Astrocyte (in vitro differentiated cells and primary cell): ENCODE results near the gene ZFP42. TPM values are rescaled to one million over a fixed set of nuclear protein-coding genes. Genes with fewer than 3 reads are reported as not detected.

Experiments used
- DNase-seq: peaks from one replicate; pipeline ENCODE4 v3.0.0-alpha.2; 2010; ENCODE audit warnings: low read depth
- FAIRE-seq: peaks from 2 replicates; lab custom pipeline; 2011; peaks lifted over from hg19 to GRCh38; lab: Jason Lieb, UNC
- H2AFZ ChIP-seq: 2 replicates; pipeline ENCODE4 v1.6.0; 2012; ENCODE audit warnings: low read depth, low read length, inconsistent platforms
- H3K27ac ChIP-seq: 2 replicates; pipeline ENCODE4 v1.5.1; 2011; ENCODE audit warnings: low read depth, low read length, inconsistent platforms
- H3K27me3 ChIP-seq: 2 replicates; pipeline ENCODE4 v1.6.0; 2011; ENCODE audit warnings: low read length, inconsistent platforms; ENCODE audit not compliant: insufficient read depth
- H3K36me3 ChIP-seq: 2 replicates; pipeline ENCODE4 v1.5.1; 2011; ENCODE audit warnings: low read length, inconsistent platforms; ENCODE audit not compliant: insufficient read depth
- H3K4me1 ChIP-seq: 2 replicates; pipeline ENCODE4 v1.5.1; 2011; ENCODE audit warnings: low read length, inconsistent platforms; ENCODE audit not compliant: insufficient read depth
- H3K4me2 ChIP-seq: 2 replicates; pipeline ENCODE4 v1.6.0; 2012; ENCODE audit warnings: low read length, inconsistent platforms
- H3K4me3 ChIP-seq: 2 replicates; pipeline ENCODE4 v1.5.1; 2011; ENCODE audit warnings: low read depth, mild to moderate bottlenecking, low read length, inconsistent platforms; ENCODE audit not compliant: insufficient read depth
- H3K79me2 ChIP-seq: 2 replicates; pipeline ENCODE4 v1.6.0; 2012; ENCODE audit warnings: mild to moderate bottlenecking, low read length, inconsistent platforms; ENCODE audit not compliant: insufficient read depth
- H3K9ac ChIP-seq: 2 replicates; pipeline ENCODE4 v1.6.0; 2012; ENCODE audit warnings: mild to moderate bottlenecking, low read length, inconsistent platforms
- H3K9me3 ChIP-seq: 2 replicates; pipeline ENCODE4 v1.5.1; 2012; ENCODE audit warnings: low read depth, mild to moderate bottlenecking, low read length, inconsistent platforms; ENCODE audit not compliant: insufficient read depth
- H4K20me1 ChIP-seq: 2 replicates; pipeline ENCODE4 v1.6.0; 2012; ENCODE audit warnings: low read length, inconsistent platforms; ENCODE audit not compliant: insufficient read depth
- H3K27ac Mint-ChIP-seq: one replicate; pipeline ENCODE4 v1.8.0; 2021; ENCODE audit warnings: mild to moderate bottlenecking, mixed read lengths; ENCODE audit not compliant: unreplicated experiment
- H3K27me3 Mint-ChIP-seq: one replicate; pipeline ENCODE4 v1.8.0; 2021; ENCODE audit warnings: low read depth, mixed read lengths; ENCODE audit not compliant: unreplicated experiment
- H3K36me3 Mint-ChIP-seq: one replicate; pipeline ENCODE4 v1.8.0; 2021; ENCODE audit warnings: low read depth, mixed read lengths; ENCODE audit not compliant: unreplicated experiment
- H3K4me1 Mint-ChIP-seq: one replicate; pipeline ENCODE4 v1.8.0; 2021; ENCODE audit warnings: low read depth, mixed read lengths; ENCODE audit not compliant: unreplicated experiment
- H3K4me3 Mint-ChIP-seq: one replicate; pipeline ENCODE4 v1.8.0; 2021; ENCODE audit warnings: mild to moderate bottlenecking, moderate library complexity, mixed read lengths; ENCODE audit not compliant: unreplicated experiment
- H3K9me3 Mint-ChIP-seq: one replicate; pipeline ENCODE4 v1.8.0; 2021; ENCODE audit warnings: mild to moderate bottlenecking, mixed read lengths; ENCODE audit not compliant: unreplicated experiment
- EZH2 ChIP-seq: IDR thresholded peaks from 2 replicates; pipeline ENCODE4 v1.6.1; 2012; ENCODE audit warnings: mild to moderate bottlenecking, low read length, inconsistent platforms; ENCODE audit not compliant: insufficient read depth
- total RNA-seq: library from RNA; stranded (reverse); gene quantifications from 2 replicates; pipeline ENCODE4 v1.2.1, GENCODE V29; 2021
- TF ChIP-seq, protein P1 (sequence below): IDR thresholded peaks from 2 replicates; pipeline ENCODE4 v1.5.1; 2011; ENCODE audit warnings: low read depth, mild to moderate bottlenecking, inconsistent platforms, low read length, moderate library complexity; ENCODE audit not compliant: insufficient read depth

Gene ZFP42
- total RNA-seq, 1 donor from 2014 or later: 4.5 TPM

DNA sequence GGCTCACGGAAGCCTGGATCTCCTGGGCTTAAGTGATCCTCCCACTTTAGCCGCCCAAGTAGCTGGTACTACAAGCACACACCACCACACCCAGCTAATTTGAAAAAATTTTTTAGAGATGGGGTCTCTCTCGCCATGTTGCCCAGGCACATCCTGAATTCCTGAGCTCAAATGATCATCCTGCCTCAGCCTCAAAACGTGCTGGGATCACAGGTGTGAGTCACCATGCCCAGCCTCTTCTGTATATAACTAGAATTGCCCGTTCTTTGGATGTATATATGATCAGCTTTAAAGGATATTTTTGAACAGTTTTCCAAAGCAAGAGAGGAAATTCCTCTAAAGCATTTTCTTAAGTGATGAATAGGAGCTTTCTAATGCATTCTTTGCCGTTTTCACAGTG, 22.7 kb downstream of the ZFP42 start:
- no peak overlapping the region for H2AFZ ChIP-seq
- no peak for FAIRE-seq
- H3K9me3 Mint-ChIP-seq: no peaks in the 10 kb centered on the region

DNA sequence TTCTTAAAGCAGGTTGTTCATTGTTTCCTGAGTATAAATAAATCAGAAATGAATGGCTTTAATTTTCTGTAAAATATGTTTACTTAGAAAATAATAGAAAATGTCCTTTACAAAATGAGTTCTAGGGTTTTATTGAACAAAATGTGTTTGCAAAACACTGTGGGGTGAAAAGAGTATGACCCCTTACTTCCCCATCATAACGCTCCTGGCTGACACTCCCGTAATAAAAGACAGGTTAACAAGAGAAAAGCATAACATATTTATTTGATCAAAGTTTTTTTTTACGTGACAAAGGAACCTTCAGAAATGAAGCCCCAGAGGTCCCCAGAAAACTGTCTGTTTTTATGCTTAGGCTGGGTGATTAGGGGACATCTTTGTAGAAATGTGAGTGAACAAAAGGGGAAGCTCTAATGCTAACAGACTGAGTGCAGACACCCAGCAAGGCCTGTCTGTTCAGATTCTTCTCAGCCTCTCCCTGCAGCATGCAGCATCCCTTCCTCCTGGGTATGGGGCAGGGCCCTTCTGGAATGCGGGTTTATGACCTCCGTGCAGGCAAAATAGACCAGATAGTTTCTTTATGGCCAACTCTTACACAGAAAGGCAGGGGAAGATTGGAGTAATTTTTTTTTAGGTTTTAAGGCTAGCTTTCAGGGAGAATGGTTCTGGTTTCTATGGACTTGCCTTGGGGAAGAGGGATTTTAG, 26.1 kb downstream of the ZFP42 start:
- H3K27me3 ChIP-seq: no peaks in the 10 kb centered on the region
- H3K9me3 ChIP-seq: no peaks in the 10 kb centered on the region
- no peaks in the 10 kb centered on the region for H4K20me1 ChIP-seq
- FAIRE-seq: no peak
- H3K4me3 ChIP-seq: no peak overlapping the region
- peak overlapping the region; percentile 55 for H3K27ac Mint-ChIP-seq
- no peaks in the 10 kb centered on the region for H3K36me3 Mint-ChIP-seq
- H3K27ac ChIP-seq: no peak overlapping the region
- DNase-seq: no peak
- H3K79me2 ChIP-seq: no peaks in the 10 kb centered on the region
- H3K4me3 Mint-ChIP-seq: no peak overlapping the region
- no peaks in the 10 kb centered on the region for H3K27me3 Mint-ChIP-seq
- H3K4me2 ChIP-seq: no peak overlapping the region
- H3K9me3 Mint-ChIP-seq: no peaks in the 10 kb centered on the region
- no peak for TF ChIP-seq EZH2
- TF ChIP-seq, protein P1, sequence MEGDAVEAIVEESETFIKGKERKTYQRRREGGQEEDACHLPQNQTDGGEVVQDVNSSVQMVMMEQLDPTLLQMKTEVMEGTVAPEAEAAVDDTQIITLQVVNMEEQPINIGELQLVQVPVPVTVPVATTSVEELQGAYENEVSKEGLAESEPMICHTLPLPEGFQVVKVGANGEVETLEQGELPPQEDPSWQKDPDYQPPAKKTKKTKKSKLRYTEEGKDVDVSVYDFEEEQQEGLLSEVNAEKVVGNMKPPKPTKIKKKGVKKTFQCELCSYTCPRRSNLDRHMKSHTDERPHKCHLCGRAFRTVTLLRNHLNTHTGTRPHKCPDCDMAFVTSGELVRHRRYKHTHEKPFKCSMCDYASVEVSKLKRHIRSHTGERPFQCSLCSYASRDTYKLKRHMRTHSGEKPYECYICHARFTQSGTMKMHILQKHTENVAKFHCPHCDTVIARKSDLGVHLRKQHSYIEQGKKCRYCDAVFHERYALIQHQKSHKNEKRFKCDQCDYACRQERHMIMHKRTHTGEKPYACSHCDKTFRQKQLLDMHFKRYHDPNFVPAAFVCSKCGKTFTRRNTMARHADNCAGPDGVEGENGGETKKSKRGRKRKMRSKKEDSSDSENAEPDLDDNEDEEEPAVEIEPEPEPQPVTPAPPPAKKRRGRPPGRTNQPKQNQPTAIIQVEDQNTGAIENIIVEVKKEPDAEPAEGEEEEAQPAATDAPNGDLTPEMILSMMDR: no peak
- peaks cover 16% of the 10 kb centered on the region for H3K4me1 Mint-ChIP-seq
- H2AFZ ChIP-seq: no peak overlapping the region
- H3K4me1 ChIP-seq: no peaks in the 10 kb centered on the region
- no peak overlapping the region for H3K9ac ChIP-seq
- H3K36me3 ChIP-seq: no peaks in the 10 kb centered on the region

More for the DNA sequence above, 22.7 kb downstream of the ZFP42 start:
- Mint-ChIP-seq H3K36me3 (no peaks in the 10 kb centered on the region), H3K27me3 (no peaks in the 10 kb centered on the region), H3K27ac (no peak overlapping the region), H3K4me1 (peaks cover 20% of the 10 kb centered on the region), H3K4me3 (no peak overlapping the region)
- TF ChIP-seq EZH2: no peak
- TF ChIP-seq, protein P1: no peak
- Histone ChIP-seq H3K4me3 (no peak overlapping the region), H3K9me3 (no peaks in the 10 kb centered on the region), H3K4me1 (no peaks in the 10 kb centered on the region), H3K79me2 (no peaks in the 10 kb centered on the region), H3K36me3 (no peaks in the 10 kb centered on the region), H3K27ac (no peak overlapping the region), H4K20me1 (no peaks in the 10 kb centered on the region), H3K27me3 (no peaks in the 10 kb centered on the region), H3K9ac (no peak overlapping the region), H3K4me2 (no peak overlapping the region)
- no peak for DNase-seq

DNA sequence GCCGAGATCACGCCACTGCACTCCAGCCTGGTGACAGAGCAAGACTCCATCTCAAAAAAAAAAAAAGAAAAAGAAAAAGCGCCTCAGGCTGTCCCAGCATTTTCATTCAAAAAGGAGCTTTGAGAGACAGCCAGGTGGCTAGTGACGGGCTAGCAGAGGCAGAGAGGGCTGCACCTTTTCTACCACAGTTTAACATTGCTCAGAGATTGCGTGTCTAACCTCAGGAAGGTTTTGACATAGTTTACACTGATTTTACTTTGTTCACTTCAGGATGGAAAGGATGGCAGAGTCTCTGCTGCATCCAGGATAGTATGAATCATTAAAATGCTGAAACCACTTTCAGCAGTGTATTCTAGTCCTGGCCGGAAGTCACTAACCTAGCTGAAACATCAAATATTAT, 28.1 kb downstream of the ZFP42 start:
- H3K79me2 ChIP-seq: no peaks in the 10 kb centered on the region
- no peaks in the 10 kb centered on the region for H4K20me1 ChIP-seq
- H3K27me3 ChIP-seq: no peaks in the 10 kb centered on the region
- H3K9me3 Mint-ChIP-seq: no peaks in the 10 kb centered on the region
- no peak overlapping the region for H3K4me3 Mint-ChIP-seq
- DNase-seq: peak; percentile 20
- no peak overlapping the region for H3K27ac Mint-ChIP-seq
- no peak overlapping the region for H3K27ac ChIP-seq
- H3K27me3 Mint-ChIP-seq: no peaks in the 10 kb centered on the region
- no peak overlapping the region for H3K4me3 ChIP-seq
- H3K36me3 Mint-ChIP-seq: no peaks in the 10 kb centered on the region
- peaks cover 11% of the 10 kb centered on the region for H3K4me1 Mint-ChIP-seq
- TF ChIP-seq, protein P1: no peak
- TF ChIP-seq EZH2: no peak
- no peaks in the 10 kb centered on the region for H3K4me1 ChIP-seq
- no peak for FAIRE-seq
- H3K4me2 ChIP-seq: no peak overlapping the region
- H2AFZ ChIP-seq: no peak overlapping the region
- H3K9me3 ChIP-seq: no peaks in the 10 kb centered on the region
- H3K36me3 ChIP-seq: no peaks in the 10 kb centered on the region
- H3K9ac ChIP-seq: no peak overlapping the region
